ENCODE data around the gene ATIC.
A peak's percentile ranks its signal among the peaks of the same experiment; 100 is the strongest.
"Not testable (repeated sequence)": the region's sequence is repeated elsewhere in the genome, so short reads cannot be mapped to it uniquely, and the experiment has no call there.

Gene ATIC

GRCh38 chr2:215311625-215312396 is at the start of gene ATIC:
ATIC (plus strand) TSS chr2:215312059; CDS start chr2:215312143, 84 bp downstream.
- DNase-seq = peak; percentile 84 to 94

GRCh38 chr2:215262303-215262702 is 49.6 kb upstream of the ATIC start:
- DNase-seq = no peak

DNA sequence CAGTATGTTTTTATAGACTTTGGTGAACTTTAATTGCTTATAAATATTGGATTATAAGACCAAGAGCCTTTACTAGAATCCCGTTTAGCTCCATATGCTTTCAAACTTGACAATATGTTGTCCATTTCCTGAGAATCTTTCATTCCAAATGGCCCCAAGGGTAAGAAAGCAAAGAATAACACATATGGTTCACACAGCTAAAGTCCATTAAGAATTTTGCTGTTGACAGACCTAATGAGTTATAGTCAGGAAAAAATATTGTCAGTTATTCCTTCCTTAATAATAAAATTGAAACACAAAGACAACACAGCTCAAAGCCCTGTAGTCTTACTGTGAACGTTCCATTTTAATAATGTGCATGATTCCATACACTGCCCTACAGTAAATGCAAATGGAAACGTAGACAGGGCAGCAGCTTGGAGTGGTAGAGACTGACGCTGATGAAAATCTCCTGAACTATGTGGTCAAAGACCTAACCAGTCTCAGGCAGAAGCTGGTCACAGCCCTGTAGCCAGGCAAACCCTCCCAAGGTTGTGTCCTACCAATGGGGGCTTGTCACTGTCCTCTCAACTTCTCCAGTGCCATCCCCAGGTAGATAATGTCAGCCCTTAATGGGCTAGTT is 49.0 kb upstream of the ATIC start:
- DNase-seq = no peak

GRCh38 chr2:215264374-215264773 is 47.5 kb upstream of the ATIC start:
- DNase-seq = no peak

DNA sequence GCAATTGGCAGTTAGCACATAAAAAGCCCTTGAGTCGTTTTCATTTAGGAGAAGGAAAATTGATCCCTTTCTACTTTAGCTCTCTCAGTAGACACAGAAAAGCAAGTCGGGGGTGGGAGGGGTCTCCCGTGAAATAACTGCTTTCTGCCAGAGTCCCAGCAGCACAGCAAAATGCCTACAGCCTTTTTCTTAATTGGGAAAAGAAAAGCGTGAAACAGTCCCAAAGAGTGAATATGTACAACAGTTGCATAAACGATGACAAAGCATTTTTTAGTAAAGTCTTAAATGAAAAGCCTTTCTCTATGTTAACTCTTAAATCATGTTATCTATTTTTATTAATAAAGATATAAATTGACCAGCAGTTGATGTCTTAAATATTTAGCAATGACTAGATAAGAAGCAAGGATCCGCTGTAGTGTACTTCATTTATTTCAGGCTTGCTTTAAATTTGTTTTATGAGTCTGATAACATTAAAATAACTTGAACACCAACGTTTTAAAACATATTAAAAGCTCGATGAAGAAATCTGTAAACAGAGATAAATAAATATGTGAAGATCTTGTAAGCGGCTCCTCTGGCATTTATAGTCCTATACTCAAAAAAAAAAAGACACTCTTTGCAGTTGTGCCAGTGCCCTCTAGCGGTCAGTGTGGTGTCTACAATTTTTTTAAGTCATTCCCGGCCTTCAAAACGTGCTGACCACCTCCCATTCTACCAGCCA is 42.3 kb upstream of the ATIC start:
- DNase-seq = peak; percentile 38 to 42

DNA sequence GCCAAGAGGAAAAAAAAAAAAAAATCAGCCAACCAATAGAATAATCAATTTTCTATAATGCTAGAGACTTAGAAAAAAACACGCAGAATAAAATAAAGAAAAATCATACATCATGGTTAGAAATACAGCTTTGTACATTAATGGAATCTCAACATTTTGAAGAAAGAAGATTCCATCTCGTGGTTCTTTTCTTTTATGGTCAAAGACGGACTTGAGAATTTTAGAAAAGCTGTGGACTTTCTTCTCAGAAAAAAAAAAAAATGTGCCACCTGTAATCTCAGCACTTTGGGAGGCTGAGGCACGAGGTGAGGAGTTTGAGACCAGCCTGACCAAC is 41.8 kb upstream of the ATIC start:
- DNase-seq = no peak

DNA sequence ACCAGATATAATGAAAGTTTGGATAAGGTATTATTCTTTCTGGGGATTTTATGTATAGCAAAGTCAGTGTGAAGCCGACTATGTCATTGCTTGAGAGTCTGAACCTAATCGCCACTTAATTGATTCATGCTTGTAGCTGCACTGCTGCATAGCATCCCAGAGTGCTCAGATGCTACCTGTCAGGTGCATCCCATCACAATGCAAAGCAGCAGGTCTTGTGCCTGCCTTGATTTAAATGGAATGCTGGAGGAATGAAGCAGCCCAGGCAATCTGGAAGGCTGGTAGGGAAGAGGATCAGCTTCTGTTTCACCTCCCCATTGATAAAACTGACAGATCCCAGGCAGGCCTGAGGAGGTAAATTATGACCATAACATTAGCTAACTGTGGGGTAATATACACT is 40.4 kb upstream of the ATIC start:
- no peak for DNase-seq

DNA sequence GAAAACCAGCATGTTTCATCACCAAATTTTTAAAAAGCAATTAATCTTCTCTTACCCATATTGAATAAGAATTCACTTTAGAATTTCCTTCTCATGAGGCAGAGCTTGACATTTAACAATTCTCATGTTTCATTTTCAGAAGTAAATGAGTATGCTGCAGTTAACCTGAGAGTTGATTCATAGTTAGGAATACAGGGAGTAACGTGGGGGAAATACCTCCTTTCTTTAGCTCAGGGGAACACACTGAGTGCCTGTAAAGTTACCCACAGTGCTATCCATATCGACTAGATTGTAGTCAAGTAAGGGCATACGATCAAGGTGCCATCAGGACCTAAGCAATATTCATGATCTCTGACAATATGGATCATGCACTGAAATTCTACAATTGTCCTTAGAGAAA is 38.9 kb upstream of the ATIC start:
- DNase-seq = no peak

- DNase-seq = no peak
Observed at GRCh38 chr2:215274829-215275228, 37.0 kb upstream of the ATIC start.

DNA sequence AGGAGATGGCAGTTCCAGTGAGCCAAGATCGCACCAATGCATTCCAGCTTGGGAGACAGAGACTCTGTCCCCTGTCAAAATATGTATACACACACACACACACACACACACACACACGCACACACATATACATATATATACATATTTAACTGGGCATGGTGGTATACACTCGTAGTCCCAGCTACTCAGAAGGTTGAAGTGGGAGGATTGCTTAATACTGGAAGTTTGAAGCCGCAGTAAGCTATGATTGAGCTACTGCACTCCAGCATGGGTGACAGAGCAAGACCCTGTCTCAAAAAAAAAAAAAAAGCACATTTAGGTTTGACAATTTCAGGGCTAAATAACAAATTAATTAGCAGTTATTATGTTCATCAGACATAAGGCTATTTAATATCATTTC is 36.0 kb upstream of the ATIC start:
- no peak for DNase-seq

DNA sequence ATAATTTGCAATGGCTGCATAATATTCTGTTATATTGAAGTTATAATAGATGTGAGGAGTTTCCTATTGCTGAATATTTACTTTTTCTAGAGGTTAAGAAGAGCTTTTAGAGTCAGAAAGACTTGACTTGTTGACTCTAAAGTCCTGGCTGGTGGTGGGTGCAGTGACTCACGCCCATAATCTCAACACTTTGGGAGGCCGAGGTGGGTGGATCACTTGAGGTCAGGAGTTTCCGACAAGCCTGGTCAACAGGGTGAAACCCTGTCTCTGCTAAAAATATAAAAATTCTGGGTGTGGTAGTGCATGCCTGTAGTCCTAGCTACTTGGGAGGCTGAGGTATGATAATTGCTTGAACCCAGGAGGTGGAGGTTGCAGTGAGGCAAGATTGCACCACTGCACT is 33.9 kb upstream of the ATIC start:
- DNase-seq = no peak

DNA sequence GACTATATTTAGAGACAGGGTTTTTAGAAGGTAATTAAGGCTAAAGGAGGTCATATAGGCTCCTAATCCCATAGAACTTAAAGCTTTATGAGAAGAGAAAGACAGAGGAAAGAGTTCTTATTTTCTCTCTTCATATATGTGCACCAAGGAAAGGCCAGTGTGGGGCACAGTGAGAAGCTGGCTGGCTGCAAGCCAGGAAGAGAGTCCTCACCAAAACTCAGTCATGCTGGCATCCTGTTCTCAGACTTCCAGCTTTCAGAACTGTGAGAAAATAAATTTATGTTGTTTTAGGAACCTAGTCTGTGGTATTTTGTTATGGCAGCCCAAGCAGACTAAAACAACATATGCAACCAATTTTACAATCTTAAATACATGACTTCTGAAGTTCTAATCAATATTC is 31.5 kb upstream of the ATIC start:
- no peak for DNase-seq

DNA sequence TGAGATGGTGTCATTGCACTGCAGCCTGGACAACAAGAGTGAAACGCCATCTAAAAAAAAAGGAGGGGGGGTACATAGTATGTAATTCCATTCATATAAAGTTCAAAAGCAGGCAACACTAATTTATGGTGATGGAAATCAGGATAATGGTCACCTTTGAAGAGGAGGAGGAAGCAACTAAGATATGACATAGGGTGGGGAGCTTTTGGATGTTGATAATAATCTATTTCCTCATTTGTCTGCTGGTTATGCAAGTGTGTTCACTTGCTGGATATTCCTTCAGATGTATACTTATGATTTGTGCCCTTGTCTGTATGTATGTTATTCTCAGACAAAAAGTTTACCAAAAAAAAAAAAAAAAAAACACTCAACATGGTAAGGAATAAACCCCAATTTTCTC is 28.6 kb upstream of the ATIC start:
- no peak for DNase-seq

GRCh38 chr2:215286309-215286708 is 25.6 kb upstream of the ATIC start:
- no peak for DNase-seq

DNA sequence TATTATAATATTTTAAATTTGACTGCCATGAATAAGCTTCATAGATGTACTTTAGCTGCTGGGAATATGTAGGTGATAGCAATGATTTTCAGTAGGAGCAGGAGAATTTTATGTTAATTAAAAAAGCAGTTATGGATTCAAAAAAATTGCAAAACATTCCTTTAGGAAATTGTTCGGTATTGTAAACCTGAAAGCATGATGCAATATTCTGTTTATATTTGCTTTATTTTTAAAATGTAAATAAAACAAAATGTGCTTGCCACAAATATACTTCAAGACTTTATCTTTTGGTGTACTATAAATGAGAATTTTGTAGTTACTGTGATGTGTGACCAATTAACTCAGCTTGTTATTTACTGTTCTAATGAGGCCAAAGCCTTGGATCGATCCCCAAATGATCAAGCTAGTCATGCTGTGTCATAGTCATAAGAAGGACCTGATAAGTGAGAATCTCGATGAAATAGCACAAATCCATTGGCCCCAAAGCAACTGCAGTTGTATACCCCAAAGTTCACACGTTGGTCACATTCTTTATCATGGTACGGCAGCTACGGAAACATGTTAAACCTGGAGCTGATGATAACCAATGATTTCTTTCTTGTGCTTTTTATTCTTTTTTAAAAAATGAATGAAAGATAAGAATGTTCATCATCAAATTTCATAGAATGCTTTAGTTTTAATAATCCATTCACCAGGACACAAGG is 23.6 kb upstream of the ATIC start:
- no peak for DNase-seq

- DNase-seq = no peak
Observed at GRCh38 chr2:215290980-215291599, 20.8 kb upstream of the ATIC start.

- DNase-seq = no peak
Observed at GRCh38 chr2:215293879-215294278, 18.0 kb upstream of the ATIC start.

DNA sequence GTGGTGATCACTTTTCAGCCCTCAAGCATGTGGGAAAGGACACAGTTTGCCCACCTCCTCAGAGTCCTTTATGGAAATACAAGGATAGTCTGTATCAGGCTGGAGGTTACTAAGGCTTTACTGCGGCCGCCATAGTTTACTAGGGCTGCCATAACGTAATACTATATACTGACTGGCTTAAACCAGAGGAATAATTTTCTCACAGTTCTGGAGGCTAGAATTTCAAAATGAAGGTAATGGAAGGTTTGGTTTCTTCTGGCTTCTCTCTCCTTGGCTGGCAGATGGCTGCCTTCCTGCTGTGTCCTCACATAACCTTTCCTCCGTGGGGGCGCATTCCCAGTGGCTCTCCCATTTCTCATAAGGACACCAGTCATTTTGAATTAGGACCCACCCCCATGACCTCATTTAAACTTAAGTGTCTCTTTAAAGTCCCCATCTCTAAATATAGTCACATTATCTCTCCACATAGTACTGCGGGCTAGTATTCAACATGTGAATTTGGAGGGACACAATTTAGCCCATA is 12.5 kb upstream of the ATIC start:
- no peak for DNase-seq

DNA sequence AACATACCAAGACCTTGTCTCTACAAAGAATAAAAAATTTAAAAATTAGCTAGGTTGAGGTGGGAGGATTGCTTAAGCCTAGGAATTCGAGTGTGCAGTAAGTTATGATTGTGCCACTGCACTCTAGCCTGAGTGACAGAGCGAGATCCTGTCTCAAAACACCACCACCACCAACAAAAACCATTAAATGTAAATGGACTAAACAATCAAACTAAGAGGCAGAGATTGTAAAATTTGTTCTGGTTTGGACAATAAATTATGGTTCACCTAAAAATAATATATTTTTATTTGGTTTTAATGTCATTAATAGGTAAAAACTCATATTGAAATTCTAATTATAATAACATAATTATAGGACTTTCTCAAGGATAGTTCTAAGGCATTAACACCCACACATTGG is 9.9 kb upstream of the ATIC start:
- DNase-seq = no peak

DNA sequence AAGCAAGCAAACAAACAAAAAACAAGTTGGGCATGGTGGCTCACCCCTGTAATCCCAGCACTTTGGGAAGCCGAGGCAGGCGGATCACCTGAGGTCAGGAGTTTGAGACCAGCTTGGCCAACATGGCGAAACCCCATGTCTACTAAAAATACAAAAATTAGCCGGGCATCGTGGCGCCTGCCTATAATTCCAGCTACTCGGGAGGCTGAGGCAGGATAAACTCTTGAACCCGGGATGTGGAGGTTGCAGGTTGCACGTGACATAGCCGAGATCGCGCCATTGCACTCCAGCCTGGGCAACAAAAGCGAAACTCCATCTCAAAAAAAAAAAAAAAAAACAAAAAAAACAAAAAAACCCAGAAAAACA is 617 bp upstream of the ATIC start:
- not testable (repeated sequence) for DNase-seq

GRCh38 chr2:215313255-215313613 is 1.4 kb downstream of the ATIC start:
- DNase-seq = no peak

DNA sequence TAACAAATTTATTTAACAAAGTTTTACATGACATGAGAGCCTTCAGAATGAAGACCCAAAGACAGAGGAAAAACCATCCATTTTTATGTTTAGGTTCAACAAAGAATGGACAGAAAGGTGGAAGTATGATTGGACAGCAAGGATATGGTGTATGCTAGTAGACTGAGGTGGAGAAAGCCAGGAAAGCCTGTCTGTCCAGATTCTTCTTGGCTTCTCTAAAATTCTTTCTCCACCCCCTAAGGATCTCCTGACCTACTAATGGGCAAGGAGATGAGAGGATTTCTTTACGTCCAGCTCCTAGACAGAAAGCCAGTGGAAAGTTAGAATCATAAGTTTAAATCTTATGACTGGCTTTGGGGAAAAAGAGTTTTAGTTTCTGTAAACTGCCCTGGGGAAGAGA is 3.0 kb downstream of the ATIC start:
- no peak for DNase-seq

- DNase-seq = no peak
Observed at GRCh38 chr2:215315301-215315700, 3.4 kb downstream of the ATIC start.
